ENCODE results near the gene MCRS1.
"Not testable (repeated sequence)": the region's sequence is repeated elsewhere in the genome, so short reads cannot be mapped to it uniquely, and the experiment has no call there.

The MCRS1 gene

GRCh38 chr12:49524660-49525324 lies 43.1 kb downstream of the MCRS1 start:
- Histone ChIP-seq H3K36me3 (ENCODE audit: insufficient read depth, low read length) (peaks cover 55% of the 10 kb centered on the region), H2AFZ (ENCODE audit: low read depth, low read length) (no peak overlapping the region), H3K9me3 (ENCODE audit: low read length) (no peaks in the 10 kb centered on the region), H3K4me3 (ENCODE audit: low read length) (no peak overlapping the region), H3K4me1 (ENCODE audit: insufficient read depth, low read length) (no peaks in the 10 kb centered on the region), H3K27me3 (ENCODE audit: insufficient read depth, low read length) (no peaks in the 10 kb centered on the region)

- Histone ChIP-seq H3K27me3 (ENCODE audit: insufficient read depth, low read length) (no peaks in the 10 kb centered on the region), H3K36me3 (ENCODE audit: insufficient read depth, low read length) (peaks cover 61% of the 10 kb centered on the region), H3K4me1 (ENCODE audit: insufficient read depth, low read length) (no peaks in the 10 kb centered on the region), H2AFZ (ENCODE audit: low read depth, low read length) (no peak overlapping the region), H3K4me3 (ENCODE audit: low read length) (no peak overlapping the region), H3K9me3 (ENCODE audit: low read length) (no peaks in the 10 kb centered on the region)
These were observed 46.6 kb downstream of the MCRS1 start for GRCh38 chr12:49521389-49521788.

- Histone ChIP-seq H3K4me1 (ENCODE audit: insufficient read depth, low read length) (no peaks in the 10 kb centered on the region), H3K4me3 (ENCODE audit: low read length) (no peak overlapping the region), H3K36me3 (ENCODE audit: insufficient read depth, low read length) (peaks cover 46% of the 10 kb centered on the region), H2AFZ (ENCODE audit: low read depth, low read length) (no peak overlapping the region), H3K9me3 (ENCODE audit: low read length) (no peaks in the 10 kb centered on the region), H3K27me3 (ENCODE audit: insufficient read depth, low read length) (no peaks in the 10 kb centered on the region)
These were observed 48.4 kb downstream of the MCRS1 start for GRCh38 chr12:49519574-49519936.

- Histone ChIP-seq H3K4me1 (ENCODE audit: insufficient read depth, low read length) (no peaks in the 10 kb centered on the region), H3K27me3 (ENCODE audit: insufficient read depth, low read length) (no peaks in the 10 kb centered on the region), H2AFZ (ENCODE audit: low read depth, low read length) (no peak overlapping the region), H3K36me3 (ENCODE audit: insufficient read depth, low read length) (peaks cover 43% of the 10 kb centered on the region), H3K4me3 (ENCODE audit: low read length) (no peak overlapping the region), H3K9me3 (ENCODE audit: low read length) (no peaks in the 10 kb centered on the region)
These were observed 48.9 kb downstream of the MCRS1 start for GRCh38 chr12:49518914-49519573.

DNA sequence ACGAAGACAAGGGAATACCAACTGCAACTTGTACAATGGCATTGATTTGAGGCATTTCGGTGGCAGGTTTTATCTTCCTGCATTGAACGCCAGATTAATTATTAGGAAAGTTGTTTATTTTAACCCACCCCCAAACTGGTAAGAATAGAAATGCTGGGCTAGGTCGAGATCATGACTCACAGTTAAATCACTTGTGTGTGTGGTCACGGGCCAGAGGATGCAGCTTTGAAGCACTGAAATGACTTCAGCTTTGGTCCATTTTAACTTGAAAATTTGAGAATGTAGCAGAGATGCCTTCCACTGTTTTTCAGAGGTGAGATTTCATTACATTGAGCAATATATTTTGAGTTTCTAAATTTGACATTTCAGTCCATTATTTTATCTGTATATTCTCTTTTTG lies 52.7 kb downstream of the MCRS1 start:
- no peaks in the 10 kb centered on the region for H3K9me3 ChIP-seq (ENCODE audit: low read length)
- no peaks in the 10 kb centered on the region for H3K27me3 ChIP-seq (ENCODE audit: insufficient read depth, low read length)
- no peak overlapping the region for H3K4me3 ChIP-seq (ENCODE audit: low read length)
- no peak overlapping the region for H2AFZ ChIP-seq (ENCODE audit: low read depth, low read length)
- H3K4me1 ChIP-seq (ENCODE audit: insufficient read depth, low read length), result no peaks in the 10 kb centered on the region
- H3K36me3 ChIP-seq (ENCODE audit: insufficient read depth, low read length), result peaks cover 23% of the 10 kb centered on the region

- Histone ChIP-seq H3K36me3 (ENCODE audit: insufficient read depth, low read length) (peaks cover 6% of the 10 kb centered on the region), H2AFZ (ENCODE audit: low read depth, low read length) (no peak overlapping the region), H3K9me3 (ENCODE audit: low read length) (no peaks in the 10 kb centered on the region), H3K27me3 (ENCODE audit: insufficient read depth, low read length) (no peaks in the 10 kb centered on the region), H3K4me1 (ENCODE audit: insufficient read depth, low read length) (no peaks in the 10 kb centered on the region), H3K4me3 (ENCODE audit: low read length) (no peak overlapping the region)
These were observed 55.4 kb downstream of the MCRS1 start for GRCh38 chr12:49512546-49512945.

DNA sequence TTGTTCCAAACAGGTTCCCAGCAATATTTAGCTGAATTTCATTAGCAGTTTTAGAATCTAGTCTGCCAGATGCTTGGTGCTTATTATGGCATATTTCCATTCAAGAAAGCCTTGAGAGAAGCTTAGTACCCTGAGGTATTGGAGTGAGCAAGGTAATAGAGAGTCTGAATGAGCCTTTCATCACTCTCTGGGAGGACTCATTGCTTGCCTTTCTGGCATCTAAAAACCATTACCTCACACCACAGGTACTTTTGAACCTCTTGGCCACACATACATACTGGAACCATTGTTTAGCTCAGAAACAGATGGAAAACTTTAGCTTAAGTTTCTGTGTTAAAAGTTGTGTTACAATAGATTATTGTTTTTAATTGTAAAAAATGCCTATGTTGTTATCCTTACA lies 56.5 kb downstream of the MCRS1 start:
- H3K27me3 ChIP-seq (ENCODE audit: insufficient read depth, low read length), result no peaks in the 10 kb centered on the region
- peaks cover 8% of the 10 kb centered on the region for H3K36me3 ChIP-seq (ENCODE audit: insufficient read depth, low read length)
- H2AFZ ChIP-seq (ENCODE audit: low read depth, low read length), result no peak overlapping the region
- no peak overlapping the region for H3K4me3 ChIP-seq (ENCODE audit: low read length)
- no peaks in the 10 kb centered on the region for H3K4me1 ChIP-seq (ENCODE audit: insufficient read depth, low read length)
- no peaks in the 10 kb centered on the region for H3K9me3 ChIP-seq (ENCODE audit: low read length)

GRCh38 chr12:49509681-49510080 lies 58.3 kb downstream of the MCRS1 start:
- H3K27me3 ChIP-seq (ENCODE audit: insufficient read depth, low read length); H3K4me1 ChIP-seq (ENCODE audit: insufficient read depth, low read length); H2AFZ ChIP-seq (ENCODE audit: low read depth, low read length); H3K9me3 ChIP-seq (ENCODE audit: low read length); H3K4me3 ChIP-seq (ENCODE audit: low read length): not testable (repeated sequence)
- peaks cover 11% of the 10 kb centered on the region for H3K36me3 ChIP-seq (ENCODE audit: insufficient read depth, low read length)
